A549 (cell line): ENCODE data around the gene FAF1. TPM values are rescaled to one million over a fixed set of nuclear protein-coding genes. Genes with fewer than 3 reads are reported as not detected.

Experiments
- ATAC-seq, 2 experiments: fragments of 200-7000 bp in 1 of 2; fragments of >200 bp in 1 of 2; cut with Nextera tagmentation in 1 of 2; cut with Tn5 transposase in 1 of 2; 3 replicates each; pipeline versions ENCODE4 v1.8.0 to v1.9.1; 2018 to 2020; ENCODE audit warnings: mild to moderate bottlenecking in 1 of 2, moderate library complexity in 1 of 2
- CTCF ChIA-PET: fragments of 300-600 bp; sonication (Branson Sonifier 250); formaldehyde crosslinking; extraction: SDS; loops from one replicate; lab custom pipeline; 2021; ENCODE audit warnings: antibody characterized with exemption, inconsistent platforms; lab: Yijun Ruan, JAX
- POLR2A ChIA-PET: fragments of 350-600 bp; formaldehyde crosslinking; extraction: SDS; loops from one replicate; lab custom pipeline; 2021; ENCODE audit warnings: antibody characterized with exemption, inconsistent platforms; lab: Yijun Ruan, JAX
- DNase-seq, 2 experiments: peaks; one replicate each; pipeline versions ENCODE4 v3.0.0 to v3.0.0-alpha.2; 2011 to 2016; ENCODE audit warnings: low read depth in 1 of 2, low spot score in 1 of 2
- FAIRE-seq: peaks from 2 replicates; lab custom pipeline; 2011; peaks lifted over from hg19 to GRCh38; lab: Jason Lieb, UNC
- H3K27ac ChIP-seq, 2 experiments: fragments of >200 bp; sonication (Bioruptor Twin); formaldehyde crosslinking; 3 replicates each; pipeline ENCODE4 v1.5.1; 2016 to 2017
- H3K4me1 ChIP-seq: fragments of >200 bp; sonication (Bioruptor Twin); formaldehyde crosslinking; 3 replicates; pipeline ENCODE4 v1.6.1; 2016
- H3K4me2 ChIP-seq: fragments of >200 bp; sonication (Bioruptor Twin); formaldehyde crosslinking; 3 replicates; pipeline ENCODE4 v1.6.1; 2016
- H3K4me3 ChIP-seq: fragments of >200 bp; sonication (Bioruptor Twin); formaldehyde crosslinking; 3 replicates; pipeline ENCODE4 v1.5.1; 2016
- H3K9me3 ChIP-seq: fragments of >200 bp; sonication (Bioruptor Twin); formaldehyde crosslinking; 3 replicates; pipeline ENCODE4 v1.6.1; 2016
- BCL3 ChIP-seq: fragments of >200 bp; sonication (Bioruptor Twin); formaldehyde crosslinking; IDR thresholded peaks from 3 replicates; pipeline ENCODE4 v1.6.1; 2016
- CBX8 ChIP-seq: fragments of 200-600 bp; sonication (generic); IDR thresholded peaks from 2 replicates; pipeline ENCODE4 v1.6.1; 2016
- CTCF ChIP-seq: fragments of >200 bp; sonication (Bioruptor Twin); formaldehyde crosslinking; IDR thresholded peaks from 3 replicates; pipeline ENCODE4 v1.5.1; 2016
- E2F6 ChIP-seq: IDR thresholded peaks from 2 replicates; pipeline ENCODE4 v1.6.1; 2012; ENCODE audit warnings: low read depth, borderline replicate concordance
- EHF ChIP-seq: fragments of 250-450 bp; sonication (Bioruptor Pico); IDR thresholded peaks from 2 replicates; pipeline ENCODE4 v1.5.0; 2020; ENCODE audit warnings: mild to moderate bottlenecking
- EHMT2 ChIP-seq: fragments of 200-600 bp; sonication (generic); IDR thresholded peaks from 2 replicates; pipeline ENCODE4 v1.6.1; 2016; ENCODE audit warnings: antibody characterized with exemption, low read depth, mild to moderate bottlenecking, moderate library complexity
- ESRRA ChIP-seq: fragments of 150-350 bp; IDR thresholded peaks from 2 replicates; pipeline ENCODE4 v1.6.1; 2014; ENCODE audit warnings: mild to moderate bottlenecking, low read length, borderline replicate concordance
- GATA3 ChIP-seq: IDR thresholded peaks from 2 replicates; pipeline ENCODE4 v1.6.1; 2012; ENCODE audit warnings: borderline replicate concordance
- HDAC2 ChIP-seq: fragments of 200-600 bp; sonication (generic); IDR thresholded peaks from 2 replicates; pipeline ENCODE4 v1.6.1; 2016
- HES2 ChIP-seq: fragments of >200 bp; sonication (Bioruptor Twin); formaldehyde crosslinking; IDR thresholded peaks from 2 replicates; pipeline ENCODE4 v1.6.1; 2016
- HEYL ChIP-seq: fragments of 250-450 bp; sonication (Bioruptor Pico); IDR thresholded peaks from 2 replicates; pipeline ENCODE4 v1.8.0; 2021; ENCODE audit warnings: mild to moderate bottlenecking, moderate library complexity
- HMGXB4 ChIP-seq: fragments of 250-450 bp; sonication (Bioruptor Pico); IDR thresholded peaks from 2 replicates; pipeline ENCODE4 v1.5.0; 2021; ENCODE audit warnings: mild to moderate bottlenecking, moderate library complexity, borderline replicate concordance
- HOXA7 ChIP-seq: fragments of 250-450 bp; sonication (Bioruptor Pico); IDR thresholded peaks from 2 replicates; pipeline ENCODE4 v1.5.0; 2020; ENCODE audit warnings: mild to moderate bottlenecking, moderate library complexity
- JUN ChIP-seq, 2 experiments: fragments of >200 bp; sonication (Bioruptor Twin); formaldehyde crosslinking; IDR thresholded peaks; 2 replicates in 1 of 2; 3 replicates in 1 of 2; pipeline ENCODE4 v1.6.1; 2016 to 2017
- JUNB ChIP-seq: fragments of >200 bp; sonication (Bioruptor Twin); formaldehyde crosslinking; IDR thresholded peaks from 2 replicates; pipeline ENCODE4 v1.6.1; 2016
- MAX ChIP-seq: IDR thresholded peaks from 2 replicates; pipeline ENCODE4 v1.6.1; 2012
- MYC ChIP-seq: IDR thresholded peaks from 2 replicates; pipeline ENCODE4 v1.6.1; 2012; ENCODE audit warnings: mild to moderate bottlenecking, inconsistent platforms, low read length, improper control_type of control experiment, borderline replicate concordance
- NR3C1 ChIP-seq: fragments of >200 bp; sonication (Bioruptor Twin); formaldehyde crosslinking; IDR thresholded peaks from 3 replicates; pipeline ENCODE4 v1.6.1; 2017
- POLR2A ChIP-seq: IDR thresholded peaks from 2 replicates; pipeline ENCODE4 v1.6.1; 2012; ENCODE audit warnings: mild to moderate bottlenecking, low read length
- RAD21 ChIP-seq, 2 experiments: fragments of >200 bp in 1 of 2; sonication (Bioruptor Twin) in 1 of 2; formaldehyde crosslinking in 1 of 2; IDR thresholded peaks in 1 of 2; conservative IDR thresholded peaks in 1 of 2; 2 replicates in 1 of 2; 3 replicates in 1 of 2; pipeline ENCODE4 v1.6.1; 2012 to 2018; ENCODE audit warnings: inconsistent platforms in 1 of 2
- RFX5 ChIP-seq: fragments of 450-650 bp; IDR thresholded peaks from 2 replicates; pipeline ENCODE4 v1.7.1; 2014; ENCODE audit warnings: antibody characterized with exemption, mild to moderate bottlenecking, moderate library complexity
- SREBF2 ChIP-seq: fragments of 450-650 bp; IDR thresholded peaks from 2 replicates; pipeline ENCODE4 v1.6.1; 2014; ENCODE audit warnings: mild to moderate bottlenecking, moderate library complexity
- USF2 ChIP-seq: fragments of 450-650 bp; IDR thresholded peaks from 2 replicates; pipeline ENCODE4 v1.6.1; 2014; ENCODE audit warnings: antibody characterized with exemption
- ZC3H11A ChIP-seq: fragments of 450-650 bp; IDR thresholded peaks from 2 replicates; pipeline ENCODE4 v1.6.1; 2014; ENCODE audit warnings: antibody characterized with exemption, mild to moderate bottlenecking
- WGBS: methylation state at CpG from one replicate; pipeline ENCODE4 v1.1.6; 2017; ENCODE audit errors: missing lambda C conversion rate; 5-methylcytosine and 5-hydroxymethylcytosine counted together
- polyA plus RNA-seq, 4 experiments: library from polyadenylated mRNA; depleted of rRNA in 3 of 4; stranded (reverse); fragments of >200 nt; fragmentation: RNase III in 1 of 4; extraction: RNeasy Plus Mini Kit Qiagen cat#74134 plus additional on column Dnase treatment in 1 of 4; gene quantifications; 2 replicates in 3 of 4; 3 replicates in 1 of 4; pipeline ENCODE4 v1.2.3, GENCODE V29; 2011 to 2017

FAF1 gene
- polyA plus RNA-seq, 2 of the 4 experiments (the other 2 are of a cell fraction): 31.7 to 46.2 TPM

GRCh38 chr1:50591598-50591997, 368.5 kb downstream of the FAF1 start:
- Histone ChIP-seq H3K9me3 (no peaks in the 10 kb centered on the region), H3K27ac (no peak overlapping the region), H3K4me1 (no peaks in the 10 kb centered on the region), H3K4me2 (no peak overlapping the region), H3K4me3 (no peak overlapping the region)
- no peak for FAIRE-seq
- WGBS: 86% methylated on average over 4 of the region's 4 CpGs
- ChIA-PET CTCF (no interaction called here), POLR2A (no interaction called here)
- ATAC-seq: no peak
- TF ChIP-seq EHMT2 (no peak), ZC3H11A (no peak), RAD21 (conservative IDR thresholded peaks at IDR 0.05 in 1 of 2, IDR thresholded peaks at IDR 0.05 in 1 of 2) (no peak), NR3C1 (no peak), JUN (IDR thresholded peaks at IDR 0.05) (no peak), HDAC2 (no peak), SREBF2 (no peak), POLR2A (no peak), JUNB (no peak), ESRRA (no peak), HES2 (no peak)
- no peak for DNase-seq

GRCh38 chr1:50582346-50582745, 377.7 kb downstream of the FAF1 start:
- TF ChIP-seq USF2 (no peak), MAX (no peak), CTCF (no peak), HMGXB4 (CRISPR knock-in tag) (no peak), RFX5 (no peak), E2F6 (no peak), MYC (no peak), HES2 (no peak), HOXA7 (CRISPR knock-in tag) (no peak), GATA3 (no peak), EHF (no peak), BCL3 (no peak), CBX8 (no peak), NR3C1 (no peak), EHMT2 (no peak), JUN (IDR thresholded peaks at IDR 0.05) (no peak), HEYL (CRISPR knock-in tag) (no peak)
- no peak overlapping the region for H3K4me2 ChIP-seq
- POLR2A ChIA-PET: no interaction called here
- WGBS: 67% methylated on average over 3 of the region's 3 CpGs
- H3K9me3 ChIP-seq: no peaks in the 10 kb centered on the region
- FAIRE-seq (no peak), DNase-seq (no peak), ATAC-seq (no peak)
- no peak overlapping the region for H3K27ac ChIP-seq
- H3K4me3 ChIP-seq: no peak overlapping the region
- CTCF ChIA-PET: no interaction called here
- no peaks in the 10 kb centered on the region for H3K4me1 ChIP-seq
